KG1 (cell line): ENCODE results near the gene ZNF747.
"Not testable (repeated sequence)": the region's sequence is repeated elsewhere in the genome, so short reads cannot be mapped to it uniquely, and the experiment has no call there.

ENCODE experiments used
- DNase-seq: peaks from one replicate; lab custom pipeline; 2025; lab: John Stamatoyannopoulos, UW

ZNF747 gene

DNA sequence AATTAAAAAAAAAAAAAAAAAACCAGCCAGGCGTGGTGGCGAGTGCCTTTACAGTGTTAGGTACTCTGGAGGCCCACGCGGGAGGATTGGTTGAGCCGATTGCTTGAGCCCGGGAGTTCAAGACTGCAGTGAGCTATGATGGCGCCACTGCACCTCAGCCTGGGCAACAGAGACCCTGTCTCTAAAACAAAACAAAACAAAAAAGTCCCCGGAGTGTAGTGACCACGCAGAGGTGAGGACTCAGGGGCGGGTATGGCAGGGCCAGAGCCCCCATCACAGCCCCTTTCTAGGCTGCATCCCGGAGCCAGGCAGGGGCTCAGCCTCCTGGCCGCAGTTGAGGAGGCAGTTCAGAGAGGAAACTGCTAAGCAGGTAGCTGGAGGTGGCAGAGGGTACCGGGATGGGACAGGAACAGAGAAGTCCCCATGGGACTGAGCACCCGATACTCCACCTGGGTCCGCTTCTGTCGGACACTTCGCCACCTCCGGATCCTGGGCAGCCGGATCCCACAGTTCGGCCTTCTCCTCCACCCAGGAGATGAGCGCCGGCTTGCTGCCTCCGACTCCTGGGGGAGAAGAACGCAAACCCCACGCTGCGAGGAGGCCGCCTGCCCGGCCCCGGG lies 800 bp downstream of the ZNF747 start:
- no peak for DNase-seq

DNA sequence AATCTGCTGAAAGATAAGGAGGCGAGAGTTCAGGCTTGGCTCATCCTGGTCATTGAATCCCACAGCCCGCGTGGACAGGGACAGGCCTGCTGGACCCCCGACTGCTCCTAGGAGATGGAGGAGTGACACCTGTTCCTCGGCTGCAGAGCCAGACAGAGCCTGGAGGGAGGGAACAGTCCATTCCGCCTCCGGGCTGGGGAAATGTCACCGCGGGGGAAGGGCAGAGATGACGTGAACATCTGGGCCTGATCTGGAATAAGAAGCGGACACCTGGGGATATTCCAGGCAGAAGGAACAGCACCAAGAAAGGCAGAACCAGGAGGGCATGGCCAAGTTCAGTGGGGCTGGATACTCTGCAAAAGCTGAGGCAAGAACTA lies 1.5 kb downstream of the ZNF747 start:
- no peak for DNase-seq

GRCh38 chr16:30532285-30533145 lies 2.1 kb downstream of the ZNF747 start:
- no peak for DNase-seq

- DNase-seq = no peak
Observed at GRCh38 chr16:30530163-30531037, 4.3 kb downstream of the ZNF747 start.

DNA sequence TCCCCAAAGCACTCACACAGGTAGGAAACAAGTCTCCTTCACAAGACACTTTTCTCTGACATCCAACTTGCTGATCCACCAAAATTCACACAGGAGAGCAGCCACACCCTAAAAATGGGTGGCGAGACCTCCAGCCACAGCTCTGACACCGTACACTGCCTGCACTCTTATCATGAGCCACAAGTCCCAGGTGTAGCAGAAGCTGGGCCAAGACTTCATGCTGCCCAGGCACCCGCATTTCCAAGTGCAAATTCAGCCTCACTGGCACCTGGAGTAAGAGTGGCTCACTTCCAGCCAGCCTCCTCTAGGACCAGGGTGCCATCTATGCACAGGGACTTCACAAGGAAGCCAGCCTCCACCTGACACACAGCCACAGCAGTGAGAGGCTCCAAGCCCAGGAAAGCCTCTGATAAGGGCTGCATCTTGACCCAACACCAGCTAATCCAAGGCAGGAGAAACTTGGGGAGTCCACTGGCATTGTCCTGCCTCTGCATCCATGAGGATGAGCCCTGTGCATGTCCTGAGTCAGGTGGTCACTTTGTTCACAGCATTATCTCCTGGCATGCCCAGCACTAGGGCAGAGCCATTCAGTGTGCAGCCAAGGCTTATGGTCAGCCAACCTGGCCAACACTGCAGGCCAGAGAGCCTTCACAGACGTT lies 5.7 kb downstream of the ZNF747 start:
- DNase-seq = no peak

GRCh38 chr16:30527635-30528178 lies 7.0 kb downstream of the ZNF747 start:
- peak; percentile 81 for DNase-seq

DNA sequence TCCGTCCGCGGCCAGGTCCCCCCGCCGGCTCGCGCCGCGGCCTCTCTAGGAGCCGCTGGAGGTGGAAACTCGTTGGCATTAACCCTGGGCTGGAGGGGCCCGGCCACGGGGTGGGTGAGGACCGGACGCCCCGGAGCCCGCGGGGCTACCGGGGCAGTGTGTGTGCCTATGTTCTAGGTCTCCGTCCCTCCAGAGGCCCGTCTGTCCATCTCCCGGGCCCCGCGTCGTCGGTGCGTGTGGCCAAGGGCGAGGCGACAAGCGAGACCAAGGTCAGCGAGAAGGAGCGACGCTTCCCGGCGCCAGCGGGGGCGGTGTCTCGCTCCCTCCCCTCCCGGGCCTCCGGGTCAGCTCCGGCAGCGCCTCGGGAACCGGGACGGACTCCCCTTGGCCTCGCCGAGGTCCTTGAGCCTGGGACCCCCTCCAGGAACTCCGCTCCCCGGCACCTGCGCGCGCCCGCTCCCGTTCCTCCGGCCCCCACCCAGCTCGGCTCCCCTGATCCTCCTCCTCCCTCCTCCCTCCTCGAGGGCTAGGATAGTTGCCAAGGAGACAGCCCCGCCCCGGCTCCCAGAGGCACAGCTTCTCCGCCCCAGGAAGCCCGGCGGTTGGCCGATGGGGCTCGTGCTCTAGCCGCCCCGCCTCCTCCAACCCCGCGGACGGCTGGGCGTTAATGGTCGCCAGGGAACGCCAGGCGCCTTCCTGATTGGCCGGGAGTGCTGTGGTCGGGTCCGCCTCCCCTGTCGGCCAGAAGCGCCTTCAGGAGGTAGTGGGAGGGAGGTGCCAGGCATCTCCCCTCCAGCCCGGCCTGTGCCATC lies 7.6 kb downstream of the ZNF747 start:
- peak; percentile 95 for DNase-seq

- DNase-seq = no peak
Observed at GRCh38 chr16:30526137-30526822, 8.4 kb downstream of the ZNF747 start, which contains the start of gene ZNF768. Gene ZNF768 (minus strand): TSS chr16:30526566. CDS start chr16:30526413, 153 bp downstream.

GRCh38 chr16:30525844-30526136 lies 8.9 kb downstream of the ZNF747 start:
- no peak for DNase-seq

DNA sequence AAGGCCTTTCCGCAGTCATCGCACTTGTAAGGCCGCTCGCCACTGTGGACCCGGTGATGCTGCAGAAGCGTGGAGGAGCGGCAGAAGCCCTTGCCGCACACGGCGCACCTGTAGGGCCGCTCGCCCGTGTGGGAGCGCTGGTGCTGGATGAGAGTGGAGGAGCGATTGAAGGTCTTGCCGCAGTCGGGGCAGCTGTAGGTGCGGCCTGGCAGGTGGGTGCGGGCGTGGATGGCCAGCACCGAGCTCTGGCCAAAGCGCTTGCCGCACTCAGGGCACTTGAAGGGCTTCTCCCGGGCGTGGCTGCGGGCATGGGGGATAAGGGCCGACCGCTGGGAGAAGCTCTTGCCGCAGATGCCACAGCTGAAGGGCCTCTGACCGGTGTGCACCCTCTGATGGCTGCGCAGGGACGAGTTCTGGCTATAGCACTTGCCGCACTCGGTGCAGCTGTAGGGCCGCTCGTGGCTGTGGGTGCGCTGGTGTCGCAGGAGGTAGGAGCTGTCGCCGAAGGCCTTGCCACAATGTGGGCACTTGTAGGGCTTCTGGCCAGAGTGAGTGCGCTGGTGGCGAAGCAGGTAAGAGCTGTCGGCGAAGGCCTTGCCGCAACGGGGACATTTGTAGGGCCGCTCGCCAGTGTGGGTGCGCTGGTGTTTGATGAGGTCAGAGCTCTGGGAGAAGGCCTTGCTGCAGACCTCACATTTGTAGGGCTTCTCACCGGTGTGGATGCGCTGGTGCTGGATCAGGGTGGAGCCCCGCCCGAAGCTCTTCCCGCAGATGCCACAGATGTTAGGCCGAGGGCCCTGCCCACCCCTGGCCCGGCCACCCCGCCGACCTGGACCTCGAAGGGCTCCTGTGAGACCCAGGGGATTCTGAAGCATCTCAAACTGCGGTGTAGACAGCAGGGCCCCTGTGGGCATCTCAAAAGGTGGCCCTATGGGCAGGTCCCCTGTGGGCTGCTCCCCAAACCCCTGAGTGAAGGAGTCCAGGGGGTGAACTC lies 9.8 kb downstream of the ZNF747 start:
- DNase-seq = no peak

- DNase-seq = no peak
Observed at GRCh38 chr16:30523768-30524574, 10.7 kb downstream of the ZNF747 start.

DNA sequence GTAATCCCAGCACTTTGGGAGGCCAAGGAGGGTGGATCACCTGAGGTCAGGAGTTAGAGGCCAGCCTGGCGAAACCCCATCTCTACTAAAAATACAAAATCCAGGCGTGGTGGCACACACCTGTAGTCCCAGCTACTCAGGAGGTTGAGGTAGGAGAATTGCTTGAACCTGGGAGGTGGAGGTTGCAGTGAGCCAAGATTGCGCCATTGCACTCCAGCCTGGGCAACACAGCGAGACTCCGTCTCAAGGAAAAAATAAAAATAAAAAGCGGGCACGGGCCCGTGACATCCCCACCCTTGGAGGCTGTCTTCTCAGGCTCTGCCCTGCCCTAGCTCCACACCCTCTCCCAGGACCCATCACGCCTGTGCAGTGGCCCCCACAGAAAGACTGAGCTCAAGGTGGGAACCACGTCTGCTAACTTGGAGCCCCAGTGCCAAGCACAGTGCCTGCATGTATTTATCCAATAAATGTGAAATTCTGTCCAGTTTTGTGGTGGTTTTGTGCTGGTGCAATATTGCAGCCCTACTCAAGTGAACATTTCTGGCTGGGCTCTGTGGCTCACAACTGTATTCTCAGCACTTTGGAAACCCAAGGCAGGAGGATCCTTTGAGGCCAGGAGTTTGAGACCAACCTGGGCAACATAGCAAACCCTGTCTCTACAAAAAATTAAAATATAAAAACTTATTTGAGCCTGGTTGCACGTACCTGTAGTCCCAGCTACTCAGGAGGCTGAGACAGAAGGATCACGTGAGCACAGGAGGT lies 11.8 kb downstream of the ZNF747 start:
- not testable (repeated sequence) for DNase-seq

DNA sequence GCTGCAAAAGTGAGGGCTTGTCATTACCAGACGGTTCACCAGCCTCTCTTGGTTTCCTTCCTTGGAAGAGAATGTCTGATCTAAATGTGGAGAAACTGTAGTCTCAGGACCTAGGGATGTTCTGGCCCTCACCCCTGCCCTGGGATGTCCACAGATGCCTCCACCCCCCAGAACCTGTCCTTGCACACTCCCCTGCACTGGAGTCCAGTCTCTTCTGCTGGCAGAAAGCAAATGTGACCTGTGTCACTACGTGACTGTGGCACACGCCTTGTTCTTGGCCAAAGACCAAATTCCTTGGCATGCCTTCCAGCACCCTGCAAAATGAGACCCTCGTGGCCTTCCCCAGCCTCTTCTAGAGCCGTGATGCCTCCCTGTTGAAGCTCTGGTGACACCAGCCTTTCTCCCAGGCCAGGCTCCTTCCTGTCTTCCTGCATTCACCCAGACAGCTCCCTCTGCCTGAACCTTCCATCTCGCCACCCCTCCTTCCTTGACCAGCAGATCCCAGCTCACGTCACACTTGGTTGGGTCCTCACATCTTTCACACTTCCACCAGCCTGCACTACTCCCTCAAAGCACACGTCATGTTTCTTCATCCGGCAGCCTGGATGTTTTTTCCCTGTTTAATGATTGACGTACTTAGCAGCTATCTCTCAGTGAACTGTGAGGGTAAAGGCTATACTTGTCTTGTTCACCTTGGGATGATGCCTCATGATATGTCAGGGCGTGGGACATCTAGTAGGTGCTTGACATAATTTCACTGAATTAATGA lies 12.6 kb downstream of the ZNF747 start:
- DNase-seq = no peak

DNA sequence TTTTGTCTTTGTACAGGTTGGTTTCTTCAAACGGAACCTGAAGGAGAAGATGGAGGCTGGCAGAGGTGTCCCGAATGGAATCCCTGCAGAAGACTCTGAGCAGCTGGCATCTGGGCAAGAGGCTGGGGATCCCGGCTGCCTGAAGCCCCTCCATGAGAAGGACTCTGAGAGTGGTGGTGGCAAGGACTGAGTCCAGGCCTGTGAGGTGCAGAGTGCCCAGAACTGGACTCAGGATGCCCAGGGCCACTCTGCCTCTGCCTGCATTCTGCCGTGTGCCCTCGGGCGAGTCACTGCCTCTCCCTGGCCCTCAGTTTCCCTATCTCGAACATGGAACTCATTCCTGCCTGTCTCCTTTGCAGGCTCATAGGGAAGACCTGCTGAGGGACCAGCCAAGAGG lies 13.2 kb downstream of the ZNF747 start:
- DNase-seq = no peak

- no peak for DNase-seq
Observed at GRCh38 chr16:30519120-30520049, 15.3 kb downstream of the ZNF747 start.

- DNase-seq = no peak
Observed at GRCh38 chr16:30518552-30518951, 16.1 kb downstream of the ZNF747 start.
